ENCODE results near the gene PLCH2. TPM values are rescaled to one million over a fixed set of nuclear protein-coding genes. Genes with fewer than 3 reads are reported as not detected.

Gene PLCH2
- total RNA-seq, 1 donor from 2014 or later: 61.4 TPM

DNA sequence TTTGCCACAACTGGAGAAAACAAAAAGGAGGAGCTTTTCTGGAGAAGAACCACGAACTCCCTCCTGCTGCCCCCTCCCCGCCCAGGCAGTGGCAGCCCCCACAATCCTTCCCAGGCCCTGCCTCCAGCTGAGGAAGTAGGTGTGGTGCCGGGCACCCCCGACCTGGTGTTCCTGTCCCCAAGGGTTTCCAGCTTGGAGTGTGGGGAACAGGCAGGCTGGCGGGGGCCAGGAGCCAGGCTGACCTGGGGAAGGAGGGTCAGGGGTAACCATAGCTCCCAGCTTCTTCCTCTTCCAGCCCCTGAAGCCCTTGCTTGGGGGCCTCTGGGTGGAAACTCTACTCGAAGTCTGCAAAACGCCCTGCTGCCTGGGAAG is 58.2 kb downstream of the PLCH2 start:
- Mint-ChIP-seq H3K4me3 (ENCODE audit: unreplicated experiment) (no peak overlapping the region), H3K9me3 (ENCODE audit: unreplicated experiment) (no peaks in the 10 kb centered on the region), H3K36me3 (ENCODE audit: unreplicated experiment) (no peaks in the 10 kb centered on the region), H3K27me3 (ENCODE audit: unreplicated experiment) (peaks cover 15% of the 10 kb centered on the region), H3K27ac (ENCODE audit: unreplicated experiment) (peak overlapping the region; percentile 29), H3K4me1 (ENCODE audit: low read depth, unreplicated experiment) (peaks cover 15% of the 10 kb centered on the region)
- no peak for DNase-seq
- TF ChIP-seq, protein P1, sequence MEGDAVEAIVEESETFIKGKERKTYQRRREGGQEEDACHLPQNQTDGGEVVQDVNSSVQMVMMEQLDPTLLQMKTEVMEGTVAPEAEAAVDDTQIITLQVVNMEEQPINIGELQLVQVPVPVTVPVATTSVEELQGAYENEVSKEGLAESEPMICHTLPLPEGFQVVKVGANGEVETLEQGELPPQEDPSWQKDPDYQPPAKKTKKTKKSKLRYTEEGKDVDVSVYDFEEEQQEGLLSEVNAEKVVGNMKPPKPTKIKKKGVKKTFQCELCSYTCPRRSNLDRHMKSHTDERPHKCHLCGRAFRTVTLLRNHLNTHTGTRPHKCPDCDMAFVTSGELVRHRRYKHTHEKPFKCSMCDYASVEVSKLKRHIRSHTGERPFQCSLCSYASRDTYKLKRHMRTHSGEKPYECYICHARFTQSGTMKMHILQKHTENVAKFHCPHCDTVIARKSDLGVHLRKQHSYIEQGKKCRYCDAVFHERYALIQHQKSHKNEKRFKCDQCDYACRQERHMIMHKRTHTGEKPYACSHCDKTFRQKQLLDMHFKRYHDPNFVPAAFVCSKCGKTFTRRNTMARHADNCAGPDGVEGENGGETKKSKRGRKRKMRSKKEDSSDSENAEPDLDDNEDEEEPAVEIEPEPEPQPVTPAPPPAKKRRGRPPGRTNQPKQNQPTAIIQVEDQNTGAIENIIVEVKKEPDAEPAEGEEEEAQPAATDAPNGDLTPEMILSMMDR (IDR thresholded peaks at IDR 0.05; ENCODE audit: partially characterized antibody, unreplicated experiment): no peak

DNA sequence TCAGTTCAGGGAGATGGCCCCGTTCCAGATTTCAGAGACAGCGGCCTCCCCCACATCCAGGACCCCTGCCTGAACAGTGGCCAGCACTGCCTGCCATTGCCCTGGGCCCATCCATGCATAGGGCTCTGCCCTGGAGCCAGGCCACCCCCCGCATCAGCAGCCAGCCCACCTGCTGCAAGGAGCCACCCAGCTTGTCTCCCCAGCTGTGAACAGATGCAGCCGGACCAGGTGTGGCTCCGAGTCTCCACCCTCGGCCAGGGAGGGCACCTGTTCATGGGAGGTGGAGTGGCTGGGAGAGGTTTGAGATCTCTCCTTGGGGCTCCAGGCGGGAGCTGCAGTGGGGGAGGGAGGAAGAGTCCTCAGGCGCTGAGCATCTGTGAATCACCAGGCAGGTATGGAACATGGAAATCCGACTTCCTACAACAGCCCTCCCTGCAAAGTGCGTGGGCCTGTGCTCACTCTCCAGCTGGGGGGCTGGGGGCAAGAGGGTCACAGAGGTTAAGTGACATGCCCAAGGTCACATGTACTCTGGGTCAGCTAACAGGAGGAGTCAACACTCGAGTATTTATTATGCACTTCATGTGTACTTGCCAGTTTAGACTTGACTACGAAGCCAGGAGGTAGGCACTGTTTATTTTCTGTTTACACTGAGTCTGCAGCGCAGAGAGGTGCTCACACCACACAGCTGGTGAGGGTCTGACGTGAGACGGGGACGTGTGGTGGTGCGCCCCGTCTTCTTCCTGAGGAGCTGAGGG is 58.8 kb downstream of the PLCH2 start:
- no peak for DNase-seq
- H3K4me3 Mint-ChIP-seq (ENCODE audit: unreplicated experiment): peak overlapping the region; percentile 57

GRCh38 chr1:2535455-2535854 is 59.4 kb downstream of the PLCH2 start:
- Mint-ChIP-seq H3K9me3 (ENCODE audit: unreplicated experiment) (no peaks in the 10 kb centered on the region), H3K4me1 (ENCODE audit: low read depth, unreplicated experiment) (peaks cover 15% of the 10 kb centered on the region), H3K4me3 (ENCODE audit: unreplicated experiment) (no peak overlapping the region), H3K27me3 (ENCODE audit: unreplicated experiment) (peaks cover 15% of the 10 kb centered on the region), H3K27ac (ENCODE audit: unreplicated experiment) (peak overlapping the region; percentile 82), H3K36me3 (ENCODE audit: unreplicated experiment) (no peaks in the 10 kb centered on the region)
- DNase-seq: peak; percentile 74
- TF ChIP-seq, protein P1 (IDR thresholded peaks at IDR 0.05; ENCODE audit: partially characterized antibody, unreplicated experiment): no peak

More for the DNA sequence above, 58.8 kb downstream of the PLCH2 start:
- H3K9me3 Mint-ChIP-seq (ENCODE audit: unreplicated experiment): no peaks in the 10 kb centered on the region
- H3K36me3 Mint-ChIP-seq (ENCODE audit: unreplicated experiment): no peaks in the 10 kb centered on the region
- peaks cover 15% of the 10 kb centered on the region for H3K4me1 Mint-ChIP-seq (ENCODE audit: low read depth, unreplicated experiment)
- H3K27me3 Mint-ChIP-seq (ENCODE audit: unreplicated experiment): peaks cover 15% of the 10 kb centered on the region
- TF ChIP-seq, protein P1 (IDR thresholded peaks at IDR 0.05; ENCODE audit: partially characterized antibody, unreplicated experiment): no peak
- peak overlapping the region; percentile 93 for H3K27ac Mint-ChIP-seq (ENCODE audit: unreplicated experiment)

DNA sequence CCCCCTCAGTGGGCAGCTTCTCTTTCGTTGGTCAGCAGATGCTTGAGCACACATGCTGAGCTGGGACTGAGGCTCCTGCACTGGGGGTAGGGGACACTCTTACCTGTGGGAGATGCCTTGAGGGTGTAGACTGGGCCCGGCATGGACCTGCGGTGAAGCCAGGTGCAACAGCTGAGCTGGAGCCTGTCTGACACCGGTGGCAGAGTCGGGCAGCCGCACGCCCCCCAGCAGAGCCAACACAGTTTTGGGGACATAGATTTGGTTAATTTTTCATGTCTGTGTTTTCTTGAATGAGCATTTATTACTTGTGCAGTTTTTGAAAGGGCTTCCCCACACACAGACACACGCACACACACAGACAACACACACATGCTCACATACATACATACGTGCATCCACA is 59.9 kb downstream of the PLCH2 start:
- Mint-ChIP-seq H3K27ac (ENCODE audit: unreplicated experiment) (peak overlapping the region; percentile 82), H3K4me3 (ENCODE audit: unreplicated experiment) (no peak overlapping the region), H3K36me3 (ENCODE audit: unreplicated experiment) (no peaks in the 10 kb centered on the region), H3K27me3 (ENCODE audit: unreplicated experiment) (peaks cover 15% of the 10 kb centered on the region), H3K9me3 (ENCODE audit: unreplicated experiment) (no peaks in the 10 kb centered on the region), H3K4me1 (ENCODE audit: low read depth, unreplicated experiment) (peaks cover 15% of the 10 kb centered on the region)
- TF ChIP-seq, protein P1 (IDR thresholded peaks at IDR 0.05; ENCODE audit: partially characterized antibody, unreplicated experiment): no peak
- DNase-seq: no peak

DNA sequence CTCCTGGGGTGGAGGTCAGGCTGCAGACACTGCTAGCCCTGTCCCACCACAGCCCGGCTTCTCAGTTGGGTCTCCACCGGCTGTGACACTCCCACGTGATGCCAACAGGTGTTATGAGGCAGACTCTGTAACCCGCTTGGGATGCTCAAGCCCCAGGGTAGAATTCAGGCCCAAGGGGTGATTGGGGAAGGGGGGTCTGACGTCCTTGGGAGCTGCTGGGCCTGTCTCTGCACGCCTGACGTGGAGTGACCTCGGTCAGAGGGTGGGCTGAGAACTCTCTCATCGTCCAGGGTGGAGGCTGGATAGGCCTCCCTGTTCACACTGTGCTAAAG is 61.7 kb downstream of the PLCH2 start:
- Mint-ChIP-seq H3K27me3 (ENCODE audit: unreplicated experiment) (peaks cover 17% of the 10 kb centered on the region), H3K27ac (ENCODE audit: unreplicated experiment) (no peak overlapping the region), H3K9me3 (ENCODE audit: unreplicated experiment) (peaks cover 2% of the 10 kb centered on the region), H3K36me3 (ENCODE audit: unreplicated experiment) (no peaks in the 10 kb centered on the region), H3K4me1 (ENCODE audit: low read depth, unreplicated experiment) (peaks cover 16% of the 10 kb centered on the region), H3K4me3 (ENCODE audit: unreplicated experiment) (no peak overlapping the region)
- DNase-seq: no peak
- TF ChIP-seq, protein P1 (IDR thresholded peaks at IDR 0.05; ENCODE audit: partially characterized antibody, unreplicated experiment): no peak
